ENCODE data around the gene SLC25A42. TPM values are rescaled to one million over a fixed set of nuclear protein-coding genes. Genes with fewer than 3 reads are reported as not detected.

SLC25A42 gene
- total RNA-seq, 2 donors from 2014 or later: 10.3 to 14.4 TPM

DNA sequence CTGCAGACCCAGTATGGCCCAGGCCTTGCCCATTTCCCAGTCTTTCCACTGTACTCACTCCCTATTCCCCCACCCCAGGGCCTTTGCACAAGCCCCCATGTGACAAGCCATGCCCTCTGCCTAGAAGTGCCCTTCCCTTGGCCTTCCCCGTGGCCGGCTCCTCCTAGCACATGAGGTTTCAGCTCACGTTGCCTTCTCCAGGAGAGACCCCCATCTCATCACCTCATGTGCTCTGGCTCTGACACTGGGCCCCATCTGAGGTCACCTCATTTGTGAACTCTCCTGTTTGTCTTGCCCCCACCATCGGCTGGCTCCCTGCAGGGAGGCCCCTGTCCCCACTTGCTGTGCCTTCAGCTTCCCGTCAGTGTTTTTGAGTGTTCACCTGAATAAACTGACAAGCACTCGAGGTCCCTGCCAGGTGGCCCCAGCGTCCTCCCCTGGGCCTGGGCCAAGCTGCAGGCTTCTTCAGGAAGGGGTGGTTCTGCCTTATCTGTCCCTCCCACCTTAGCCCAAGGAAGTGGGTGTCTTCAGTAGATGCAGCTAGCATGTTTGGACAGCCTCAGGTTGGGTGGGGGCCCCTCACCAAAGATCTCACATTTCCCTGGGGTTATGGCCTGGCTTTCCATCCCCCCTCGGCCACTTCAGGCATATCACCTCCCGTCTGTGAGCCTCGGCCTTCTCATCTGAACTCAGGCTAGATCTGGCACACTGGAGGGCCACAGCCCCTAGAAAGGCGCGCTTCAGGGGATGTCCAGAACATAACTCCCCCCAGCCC, 3.8 kb upstream of the SLC25A42 start:
- peaks cover 14% of the 10 kb centered on the region for H3K36me3 ChIP-seq
- H3K27me3 ChIP-seq: no peaks in the 10 kb centered on the region
- H3K9me3 ChIP-seq: no peaks in the 10 kb centered on the region
- H3K27ac ChIP-seq: no peak overlapping the region
- H3K4me3 ChIP-seq: no peak overlapping the region
- DNase-seq (ENCODE audit: low spot score): no peak
- H3K4me1 ChIP-seq: peaks cover 0 to 32% of the 10 kb centered on the region in 2 donors
- TF ChIP-seq CTCF (IDR thresholded peaks at IDR 0.05): no peak

DNA sequence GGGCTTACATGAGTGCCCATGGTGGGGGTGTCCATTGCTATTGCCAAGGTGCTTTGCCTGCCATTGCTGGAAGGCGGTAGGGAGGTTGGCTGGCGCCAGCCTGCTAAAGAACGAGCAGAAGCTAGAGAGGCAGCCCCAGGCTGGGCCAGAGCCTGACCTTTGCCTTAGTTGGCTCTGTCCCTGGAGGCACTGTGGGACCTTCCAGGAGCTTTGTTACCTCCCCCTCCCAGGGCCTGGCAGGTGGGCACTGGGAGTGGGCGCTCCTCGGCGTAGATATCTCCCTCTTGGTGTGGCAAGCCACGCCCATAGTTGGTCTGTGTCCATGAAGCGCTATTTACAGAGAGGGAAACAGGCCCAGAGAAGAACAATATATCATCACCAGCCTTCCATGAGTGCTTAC, 2.3 kb upstream of the SLC25A42 start:
- Histone ChIP-seq H3K36me3 (peaks cover 6% of the 10 kb centered on the region), H3K4me1 (peaks cover 0 to 42% of the 10 kb centered on the region in 2 donors), H3K27ac (peak overlapping the region; percentile 78 to 87), H3K9me3 (no peaks in the 10 kb centered on the region), H3K27me3 (no peaks in the 10 kb centered on the region), H3K4me3 (no peak overlapping the region)
- TF ChIP-seq CTCF (IDR thresholded peaks at IDR 0.05): no peak
- no peak for DNase-seq (ENCODE audit: low spot score)

- peak overlapping the region; percentile 78 to 87 for H3K27ac ChIP-seq
- H3K36me3 ChIP-seq: peaks cover 4% of the 10 kb centered on the region
- DNase-seq (ENCODE audit: low spot score): no peak
- H3K9me3 ChIP-seq: no peaks in the 10 kb centered on the region
- H3K4me3 ChIP-seq: peak overlapping the region; percentile 28 to 94
- peaks cover 0 to 51% of the 10 kb centered on the region in 2 donors for H3K4me1 ChIP-seq
- TF ChIP-seq CTCF (IDR thresholded peaks at IDR 0.05): no peak
- no peaks in the 10 kb centered on the region for H3K27me3 ChIP-seq
Measured at GRCh38 chr19:19062454-19063182, 1.2 kb upstream of the SLC25A42 start.

DNA sequence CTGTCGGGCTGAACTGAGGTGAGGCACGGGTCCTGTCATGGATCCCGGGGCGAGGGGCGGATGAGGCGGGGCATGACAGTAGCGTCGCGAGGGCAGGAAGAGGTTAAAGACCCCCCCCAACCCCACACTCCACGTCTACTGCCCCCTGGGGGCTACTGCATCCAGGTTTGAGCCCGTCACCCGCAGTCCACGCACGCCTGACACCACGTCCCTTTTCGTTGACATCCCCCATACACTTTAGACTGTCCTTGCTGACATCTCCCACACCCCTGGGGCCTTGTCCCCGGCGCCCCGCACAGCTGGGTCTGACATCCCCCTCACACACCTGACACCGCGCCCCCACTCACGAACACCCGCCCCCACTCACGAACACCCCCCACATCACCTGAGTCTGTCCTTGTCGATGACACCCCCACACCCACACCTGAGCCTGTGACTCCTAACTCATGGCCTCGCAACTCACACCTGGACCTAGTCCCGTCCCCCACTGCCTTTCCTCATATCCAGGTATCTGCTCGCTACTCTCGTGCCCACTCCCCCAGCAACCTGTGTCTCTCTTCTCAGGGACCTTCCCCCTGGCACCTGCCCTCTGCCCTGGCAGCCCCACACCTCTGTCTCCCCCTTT, 416 bp downstream of the SLC25A42 start:
- TF ChIP-seq CTCF (IDR thresholded peaks at IDR 0.05): peak in 1 of 2 donors; percentile 10
- Histone ChIP-seq H3K27ac (peak overlapping the region; percentile 76 to 79), H3K36me3 (no peaks in the 10 kb centered on the region), H3K4me1 (peaks cover 0 to 66% of the 10 kb centered on the region in 2 donors), H3K27me3 (no peaks in the 10 kb centered on the region), H3K9me3 (no peaks in the 10 kb centered on the region), H3K4me3 (peak overlapping the region; percentile 89 to 94)
- no peak for DNase-seq (ENCODE audit: low spot score)

DNA sequence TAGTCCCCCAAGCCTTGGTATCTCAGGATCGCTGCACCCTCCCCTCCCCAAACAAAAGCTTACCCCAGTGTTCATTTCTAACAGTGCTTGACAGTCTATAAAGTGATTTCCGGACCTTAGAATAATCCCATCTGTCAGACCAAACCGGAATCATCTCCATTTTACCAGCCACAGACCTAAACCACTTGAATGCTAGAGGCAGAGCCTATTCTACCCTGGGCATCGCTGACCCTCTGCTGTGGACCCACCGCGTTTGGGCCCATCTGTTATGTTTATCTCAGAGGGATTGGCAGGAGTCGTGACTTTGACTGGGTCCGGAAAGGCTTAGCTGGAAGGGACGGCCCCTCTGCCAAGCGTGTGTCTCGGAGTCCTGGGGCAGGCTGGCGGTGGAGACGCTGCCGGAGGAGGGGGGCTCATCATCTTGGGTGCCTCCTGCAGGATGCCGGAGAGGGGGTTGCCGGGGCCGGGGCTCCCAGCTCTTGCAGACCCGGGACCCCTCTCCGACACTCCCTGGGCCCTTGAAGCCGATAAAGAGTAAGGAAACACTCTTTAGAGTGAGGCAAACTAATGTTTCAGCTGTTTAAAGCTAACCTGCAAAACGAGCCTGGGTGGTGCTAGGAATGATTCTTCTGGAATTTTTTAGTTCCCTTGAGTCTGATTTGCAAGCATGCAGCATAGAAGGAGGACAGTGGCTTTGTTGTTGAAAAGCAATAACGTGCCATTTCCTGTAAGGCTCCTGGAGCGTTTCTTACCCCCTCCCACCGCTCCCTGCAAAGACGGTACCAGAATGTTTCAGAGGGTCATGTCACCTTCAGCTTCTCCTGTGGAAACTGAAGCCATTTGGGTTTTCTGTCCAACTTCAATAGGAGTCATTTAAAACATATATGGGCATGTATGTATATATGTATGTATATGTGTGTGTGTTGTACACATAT, 1.3 kb downstream of the SLC25A42 start:
- Histone ChIP-seq H3K27ac (peak overlapping the region; percentile 76 to 79), H3K4me1 (peaks cover 0 to 69% of the 10 kb centered on the region in 2 donors), H3K4me3 (peak overlapping the region; percentile 89 to 94), H3K9me3 (no peaks in the 10 kb centered on the region), H3K27me3 (no peaks in the 10 kb centered on the region), H3K36me3 (no peaks in the 10 kb centered on the region)
- TF ChIP-seq CTCF (IDR thresholded peaks at IDR 0.05): no peak
- DNase-seq (ENCODE audit: low spot score): no peak

Measured in right atrium auricular region (tissue), 2 donors.